ENCODE measurements around the gene ARHGAP40.
A peak's percentile ranks its signal among the peaks of the same experiment; 100 is the strongest.

The ARHGAP40 gene

DNA sequence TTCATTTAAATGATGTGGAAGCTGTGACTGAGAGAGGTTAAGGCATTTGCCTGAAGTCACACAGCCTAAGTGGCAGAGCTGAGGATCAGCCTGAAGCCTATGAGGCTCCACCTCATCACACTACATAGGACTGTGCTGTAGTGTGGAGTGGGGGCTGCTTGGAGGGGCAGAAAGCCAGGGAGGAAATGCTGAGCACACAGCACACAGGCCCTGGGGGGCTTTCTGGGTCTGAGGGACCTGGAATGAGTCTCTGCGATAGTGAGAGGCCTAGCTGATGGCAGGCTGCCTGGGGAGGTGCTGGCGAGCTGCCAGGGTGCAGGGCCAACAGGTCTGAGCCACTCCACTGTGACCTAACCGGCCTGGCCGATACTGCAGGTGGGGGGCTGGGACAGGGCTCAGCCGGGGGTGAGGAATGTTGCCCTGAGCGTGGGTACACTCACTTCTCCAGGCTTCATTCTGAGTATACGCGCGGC is 2.2 kb upstream of the ARHGAP40 start:
- TF ChIP-seq, protein P1, sequence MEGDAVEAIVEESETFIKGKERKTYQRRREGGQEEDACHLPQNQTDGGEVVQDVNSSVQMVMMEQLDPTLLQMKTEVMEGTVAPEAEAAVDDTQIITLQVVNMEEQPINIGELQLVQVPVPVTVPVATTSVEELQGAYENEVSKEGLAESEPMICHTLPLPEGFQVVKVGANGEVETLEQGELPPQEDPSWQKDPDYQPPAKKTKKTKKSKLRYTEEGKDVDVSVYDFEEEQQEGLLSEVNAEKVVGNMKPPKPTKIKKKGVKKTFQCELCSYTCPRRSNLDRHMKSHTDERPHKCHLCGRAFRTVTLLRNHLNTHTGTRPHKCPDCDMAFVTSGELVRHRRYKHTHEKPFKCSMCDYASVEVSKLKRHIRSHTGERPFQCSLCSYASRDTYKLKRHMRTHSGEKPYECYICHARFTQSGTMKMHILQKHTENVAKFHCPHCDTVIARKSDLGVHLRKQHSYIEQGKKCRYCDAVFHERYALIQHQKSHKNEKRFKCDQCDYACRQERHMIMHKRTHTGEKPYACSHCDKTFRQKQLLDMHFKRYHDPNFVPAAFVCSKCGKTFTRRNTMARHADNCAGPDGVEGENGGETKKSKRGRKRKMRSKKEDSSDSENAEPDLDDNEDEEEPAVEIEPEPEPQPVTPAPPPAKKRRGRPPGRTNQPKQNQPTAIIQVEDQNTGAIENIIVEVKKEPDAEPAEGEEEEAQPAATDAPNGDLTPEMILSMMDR (conservative IDR thresholded peaks at IDR 0.05) = no peak
- peak; percentile 56; the same call in 1 of the 2 replicates for TF ChIP-seq ZFX (IDR thresholded peaks at IDR 0.05)
- peak overlapping the region; percentile 75 for H3K27ac ChIP-seq

DNA sequence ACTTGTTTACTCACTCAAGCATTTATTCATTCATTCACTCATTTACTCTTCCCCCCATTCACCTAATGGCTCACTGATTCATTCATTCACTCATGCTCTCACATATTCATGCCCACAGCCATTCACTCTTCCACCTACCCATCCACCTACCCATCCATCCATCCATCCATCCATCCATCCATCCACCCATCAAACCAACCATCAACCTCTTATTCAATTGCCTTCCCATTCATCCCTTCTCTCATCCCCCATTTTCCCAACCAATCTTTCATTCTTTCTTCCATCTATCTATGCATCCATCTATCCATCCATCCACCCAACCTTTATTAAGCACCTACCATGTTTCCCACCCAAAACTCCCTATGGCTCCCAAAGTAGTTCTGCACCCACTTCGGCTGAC is 1.6 kb upstream of the ARHGAP40 start:
- TF ChIP-seq, protein P1 (conservative IDR thresholded peaks at IDR 0.05) = no peak
- TF ChIP-seq ZFX (IDR thresholded peaks at IDR 0.05) = no peak
- H3K27ac ChIP-seq = peak overlapping the region; percentile 75

DNA sequence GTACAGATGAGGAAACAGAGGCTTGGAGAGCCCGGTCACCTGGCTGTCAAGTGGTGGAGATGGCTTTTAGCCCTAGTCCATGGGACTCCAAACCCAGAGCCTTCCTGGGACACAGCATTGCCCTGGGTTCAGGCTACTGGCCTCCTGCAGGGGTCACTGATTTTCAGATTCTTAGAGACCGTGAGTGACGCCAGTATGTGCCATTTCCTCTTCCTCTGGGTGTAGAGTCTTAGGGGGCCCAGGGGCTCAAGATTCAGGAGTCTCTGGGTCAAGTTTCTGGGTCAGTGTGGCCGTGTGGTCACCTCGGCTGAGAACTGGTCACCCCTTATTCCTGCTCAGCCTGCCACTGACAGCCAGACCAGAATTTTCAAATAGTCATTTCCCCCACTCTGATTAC is 574 bp downstream of the ARHGAP40 start:
- no peak for TF ChIP-seq ZFX (IDR thresholded peaks at IDR 0.05)
- TF ChIP-seq, protein P1 (conservative IDR thresholded peaks at IDR 0.05) = no peak
- H3K27ac ChIP-seq = peak overlapping the region; percentile 10

DNA sequence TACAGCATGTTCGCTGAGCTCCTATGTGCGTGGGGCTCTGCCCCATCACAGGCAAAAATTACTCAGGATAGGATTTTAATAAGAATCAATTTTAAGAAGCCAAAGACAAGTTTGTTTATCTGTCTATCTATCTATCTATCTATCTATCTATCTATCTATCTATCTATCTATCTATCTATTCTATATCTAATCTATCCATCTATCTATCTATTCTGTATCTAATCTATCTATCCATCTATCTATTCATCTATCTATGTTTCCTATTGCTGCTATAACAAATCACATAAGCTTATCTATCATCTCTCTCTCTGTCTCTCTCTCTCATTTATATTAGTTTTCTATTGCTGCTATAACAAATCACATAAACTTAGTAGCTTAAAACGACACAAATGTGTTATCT is 1.7 kb downstream of the ARHGAP40 start:
- H3K27ac ChIP-seq = no peak overlapping the region; the same call in 1 of the 2 replicates
- TF ChIP-seq, protein P1 (conservative IDR thresholded peaks at IDR 0.05) = no peak
- no peak for TF ChIP-seq ZFX (IDR thresholded peaks at IDR 0.05)

DNA sequence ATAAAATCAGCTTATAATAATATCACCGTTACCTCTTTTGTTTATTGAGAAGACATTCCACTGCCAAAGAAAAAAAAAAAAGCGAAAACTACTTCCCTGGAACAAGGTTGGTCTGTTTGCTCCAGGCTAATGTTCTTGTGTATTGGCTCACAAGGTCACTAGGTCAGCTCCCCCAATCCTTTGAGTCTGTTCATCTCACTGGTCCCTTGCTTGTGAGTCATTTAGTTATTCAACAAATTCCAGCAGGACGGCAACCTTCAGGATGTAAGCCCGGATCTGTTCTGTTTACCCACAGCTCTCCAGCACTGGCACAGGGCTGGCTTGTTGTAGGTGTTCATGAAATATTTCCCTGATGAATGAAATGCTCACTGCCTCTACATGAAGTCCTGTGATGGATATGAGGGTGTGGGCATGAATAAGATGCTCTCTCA is 3.3 kb downstream of the ARHGAP40 start:
- TF ChIP-seq, protein P1 (conservative IDR thresholded peaks at IDR 0.05) = no peak
- TF ChIP-seq ZFX (IDR thresholded peaks at IDR 0.05) = no peak
- H3K27ac ChIP-seq = peak overlapping the region; percentile 94; the same call in 1 of the 2 replicates

DNA sequence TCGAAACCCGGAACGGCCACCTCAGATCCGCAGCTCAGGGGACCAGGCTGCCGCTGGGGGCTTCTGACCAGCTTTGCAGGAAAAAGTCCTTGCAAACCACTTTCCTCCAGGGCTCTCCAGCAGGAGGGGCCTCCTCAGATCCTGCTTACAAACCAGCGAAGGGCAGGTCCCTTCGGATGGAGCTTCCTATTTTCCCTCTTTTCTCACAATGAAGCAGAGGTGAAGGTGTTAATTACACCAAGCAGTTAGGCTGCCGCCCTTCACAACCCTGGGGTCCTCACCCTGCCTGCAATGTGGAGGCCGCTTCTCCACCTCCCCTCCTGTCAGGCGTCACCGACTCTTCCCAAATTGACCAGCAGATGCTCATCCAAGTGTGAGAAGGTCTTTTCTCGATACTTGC is 5.7 kb downstream of the ARHGAP40 start:
- TF ChIP-seq ZFX (IDR thresholded peaks at IDR 0.05) = no peak
- TF ChIP-seq, protein P1 (conservative IDR thresholded peaks at IDR 0.05) = no peak
- H3K27ac ChIP-seq = peak overlapping the region; percentile 20; the same call in 1 of the 2 replicates

DNA sequence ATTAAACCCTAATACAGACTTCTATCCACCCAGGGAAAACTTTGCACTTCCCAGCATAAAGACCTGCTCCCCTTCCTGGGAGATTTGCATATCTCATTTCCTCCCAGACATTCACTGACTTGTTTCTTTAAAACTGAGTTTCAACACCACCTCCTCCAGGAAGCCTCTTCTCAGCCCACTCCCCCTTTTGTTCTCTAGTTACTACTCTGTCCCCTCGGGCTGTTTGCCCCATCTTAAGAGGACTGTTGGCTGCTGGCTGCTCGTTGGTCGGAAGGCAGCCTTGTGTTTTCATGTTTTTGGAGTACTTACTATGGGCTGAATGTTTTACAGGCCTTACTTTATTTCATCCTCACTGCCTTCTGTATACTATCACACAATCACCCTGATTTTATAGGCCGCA is 6.6 kb downstream of the ARHGAP40 start:
- TF ChIP-seq ZFX (IDR thresholded peaks at IDR 0.05) = no peak
- TF ChIP-seq, protein P1 (conservative IDR thresholded peaks at IDR 0.05) = no peak
- H3K27ac ChIP-seq = peak overlapping the region; percentile 12; the same call in 1 of the 2 replicates
